Fibroblast of peridontal ligament (primary cell): Measurements from ENCODE around the gene PRDM5.

Experiments
- DNase-seq: peaks from one replicate; pipeline ENCODE4 v3.0.0-alpha.2; 2010; ENCODE audit errors: extremely low read depth

Gene PRDM5

GRCh38 chr4:120709991-120710390 is 212.5 kb downstream of the PRDM5 start:
- peak; percentile 83 for DNase-seq

GRCh38 chr4:120704538-120704937 is 218.0 kb downstream of the PRDM5 start:
- no peak for DNase-seq

- DNase-seq = no peak
These were observed 218.6 kb downstream of the PRDM5 start for GRCh38 chr4:120703908-120704307.

- DNase-seq = no peak
These were observed 223.2 kb downstream of the PRDM5 start for GRCh38 chr4:120699354-120699753.

GRCh38 chr4:120694973-120695372 is 227.6 kb downstream of the PRDM5 start:
- DNase-seq = peak; percentile 54

- DNase-seq = no peak
These were observed 228.7 kb downstream of the PRDM5 start for GRCh38 chr4:120693816-120694215.

GRCh38 chr4:120692964-120693363 is 229.6 kb downstream of the PRDM5 start:
- peak; percentile 92 for DNase-seq

GRCh38 chr4:120691536-120691935 is 231.0 kb downstream of the PRDM5 start:
- DNase-seq = peak; percentile 40

GRCh38 chr4:120691106-120691505 is 231.4 kb downstream of the PRDM5 start:
- DNase-seq = peak; percentile 38

GRCh38 chr4:120688791-120689190 is 233.7 kb downstream of the PRDM5 start:
- no peak for DNase-seq

GRCh38 chr4:120685756-120686278 is 236.7 kb downstream of the PRDM5 start:
- peak; percentile 72 for DNase-seq

GRCh38 chr4:120683897-120684540 is 238.5 kb downstream of the PRDM5 start:
- no peak for DNase-seq

- no peak for DNase-seq
These were observed 239.5 kb downstream of the PRDM5 start for GRCh38 chr4:120682981-120683380.

GRCh38 chr4:120680647-120681228 is 241.8 kb downstream of the PRDM5 start:
- no peak for DNase-seq

GRCh38 chr4:120673696-120674095 is 248.8 kb downstream of the PRDM5 start:
- DNase-seq = no peak

- DNase-seq = no peak
These were observed 249.9 kb downstream of the PRDM5 start for GRCh38 chr4:120672558-120673147.

GRCh38 chr4:120672076-120672475 is 250.4 kb downstream of the PRDM5 start:
- peak; percentile 81 for DNase-seq

- peak; percentile 51 for DNase-seq
These were observed 251.0 kb downstream of the PRDM5 start for GRCh38 chr4:120671538-120671937.

- no peak for DNase-seq
These were observed 255.4 kb downstream of the PRDM5 start for GRCh38 chr4:120667102-120667501.

GRCh38 chr4:120664851-120665250 is 257.7 kb downstream of the PRDM5 start:
- DNase-seq = no peak

- no peak for DNase-seq
These were observed 262.8 kb downstream of the PRDM5 start for GRCh38 chr4:120659616-120660170.

- no peak for DNase-seq
These were observed 263.8 kb downstream of the PRDM5 start for GRCh38 chr4:120658772-120659171.
